SIG-M5 treated with dmso at 0.1 percent for 504 hours (cell line): Measurements from ENCODE around the gene CHRNE.
"Not testable (repeated sequence)": the region's sequence is repeated elsewhere in the genome, so short reads cannot be mapped to it uniquely, and the experiment has no call there.

Source experiments
- DNase-seq: peaks from one replicate; lab custom pipeline; 2025; ENCODE audit not compliant: unreplicated experiment; lab: John Stamatoyannopoulos, UW

CHRNE gene

DNA sequence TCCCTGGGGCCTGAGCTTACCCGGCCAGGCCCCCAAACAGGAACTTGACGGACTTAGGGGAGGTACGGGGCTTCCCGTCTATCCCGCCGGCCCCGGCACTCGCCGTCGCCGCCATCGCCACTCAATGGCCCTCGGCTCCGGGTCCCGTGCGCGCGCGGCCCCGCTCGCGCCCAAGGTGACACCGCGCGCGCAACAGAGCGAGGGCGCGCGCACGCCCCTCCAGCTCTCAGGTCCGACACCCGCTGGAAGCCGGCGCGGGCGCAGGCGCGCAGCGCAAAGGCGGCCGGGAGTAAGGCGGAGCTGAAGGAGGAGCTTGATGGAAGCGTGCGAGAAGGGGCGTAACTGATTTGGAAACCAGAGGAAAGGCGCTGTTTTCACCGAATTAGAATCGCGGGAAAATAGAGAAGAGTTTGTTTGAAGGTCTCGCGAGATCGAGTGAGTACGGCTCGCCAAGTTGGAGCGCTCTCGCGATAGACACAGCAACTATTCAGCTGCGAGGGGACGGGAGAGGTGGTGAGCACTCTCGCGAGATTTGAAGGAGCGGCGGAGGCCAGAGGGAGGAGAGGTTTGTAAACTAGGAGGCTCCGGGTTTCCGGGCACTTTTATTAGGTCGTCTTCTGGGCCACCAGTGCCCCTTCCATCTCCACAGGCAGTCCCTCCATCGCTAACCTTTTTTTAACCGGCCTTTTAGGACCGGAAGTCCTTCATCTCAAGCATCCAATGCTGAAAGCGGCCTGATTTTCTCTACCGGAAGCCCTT is 37.1 kb upstream of the CHRNE start, which contains the start of the genes RNF167 and SLC25A11:
TSS of gene RNF167 (plus strand) at position 473 of the 759 bp plus-strand sequence. CDS start 642 bp downstream, outside the sequence.
TSS of gene SLC25A11 (minus strand) at position 251 of the 759 bp plus-strand sequence. CDS start at position 115, 136 bp downstream.
- DNase-seq = peak; percentile 99

DNA sequence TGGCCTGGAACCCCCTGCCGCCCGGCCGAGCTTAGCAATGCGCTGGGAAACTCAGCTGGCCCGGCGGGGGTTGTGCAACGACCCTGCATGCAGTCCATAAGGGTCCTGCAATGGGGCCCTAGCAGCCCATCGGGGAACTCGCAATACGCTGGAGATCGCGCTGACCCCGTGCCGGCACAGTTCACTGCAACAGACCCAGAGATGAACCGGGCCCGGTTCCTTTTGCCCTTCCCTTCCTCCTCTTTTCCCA is 36.6 kb upstream of the CHRNE start:
- DNase-seq = no peak

DNA sequence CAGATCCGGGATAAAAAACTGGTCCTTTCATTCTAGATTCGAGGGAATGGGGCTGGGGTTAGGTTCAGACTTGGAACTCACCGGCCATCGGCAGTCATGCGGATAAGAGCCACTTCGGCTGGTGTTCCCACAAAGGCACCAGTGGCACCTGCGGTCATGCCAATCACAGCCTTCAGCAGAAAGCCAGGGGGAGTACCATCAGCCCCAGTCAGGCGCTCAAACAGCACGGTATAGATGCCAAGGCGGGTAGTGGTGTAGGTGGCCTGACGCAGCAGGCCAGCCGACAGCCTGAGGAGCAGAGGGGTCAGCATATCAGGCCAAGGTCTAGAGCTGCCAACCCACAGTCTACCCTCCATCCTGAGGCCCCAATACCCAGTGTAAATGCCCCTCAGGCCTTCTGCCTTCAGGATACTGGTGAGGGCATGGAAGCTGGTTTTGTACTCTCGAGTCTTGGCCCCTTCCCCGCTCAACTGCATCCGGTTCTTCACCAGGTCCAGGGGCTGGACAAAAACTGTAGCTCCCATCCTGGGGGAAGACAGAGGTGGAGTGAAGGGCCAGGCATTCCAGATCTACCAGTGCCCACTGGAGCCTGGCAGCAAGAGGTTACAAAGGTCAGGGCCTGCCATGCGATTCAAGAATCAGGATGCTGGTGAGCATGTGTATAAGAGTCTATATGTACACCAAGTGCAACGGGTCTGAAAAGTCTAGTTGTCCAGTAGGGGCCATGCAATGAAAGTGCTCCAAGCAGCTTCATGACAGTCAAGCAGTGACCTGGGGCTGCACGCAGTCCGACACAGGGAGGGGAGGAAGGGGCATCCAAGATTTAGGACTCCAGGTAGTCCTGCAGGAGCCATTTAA is 36.0 kb upstream of the CHRNE start:
- DNase-seq = no peak

DNA sequence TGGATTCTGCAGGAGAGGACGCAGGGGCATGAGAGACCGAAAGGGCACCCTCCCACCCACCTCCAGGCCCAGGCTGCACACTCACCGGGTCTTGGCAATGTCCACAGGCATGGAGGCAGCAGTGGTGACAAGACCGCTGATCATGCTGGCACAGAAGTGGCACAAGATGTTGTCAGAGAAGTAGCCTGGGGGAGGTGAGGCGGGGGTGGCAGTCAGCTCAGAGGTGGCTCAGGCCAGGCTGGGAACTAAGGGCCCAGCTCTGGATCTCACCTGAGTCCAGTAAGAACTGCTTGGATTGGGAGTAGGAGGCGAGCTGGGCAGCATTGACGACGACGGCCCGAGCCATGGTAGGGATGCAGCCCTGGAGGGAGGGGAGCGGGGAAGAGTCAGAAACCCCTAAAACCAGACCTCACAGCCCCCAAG is 35.2 kb upstream of the CHRNE start:
- DNase-seq = no peak

DNA sequence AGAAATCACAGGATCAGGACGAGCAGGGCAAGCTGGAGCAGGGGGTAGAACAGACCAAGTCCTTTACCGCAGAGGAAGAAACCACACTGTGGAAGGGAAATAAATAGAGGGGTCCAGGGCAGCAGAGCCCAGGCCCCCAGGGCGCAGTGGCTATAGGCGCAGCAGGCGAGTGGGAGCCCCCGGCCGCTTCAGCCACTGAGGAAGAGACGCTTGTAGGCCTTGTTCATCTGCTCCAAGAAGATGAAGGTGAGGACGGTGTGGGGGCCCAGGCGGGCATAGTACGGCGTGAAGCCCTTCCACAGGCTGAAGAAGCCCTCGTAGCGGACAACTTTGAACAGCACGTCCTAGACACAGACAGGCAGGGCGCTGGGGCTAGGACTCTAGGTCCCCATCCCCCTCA is 34.7 kb upstream of the CHRNE start:
- no peak for DNase-seq

DNA sequence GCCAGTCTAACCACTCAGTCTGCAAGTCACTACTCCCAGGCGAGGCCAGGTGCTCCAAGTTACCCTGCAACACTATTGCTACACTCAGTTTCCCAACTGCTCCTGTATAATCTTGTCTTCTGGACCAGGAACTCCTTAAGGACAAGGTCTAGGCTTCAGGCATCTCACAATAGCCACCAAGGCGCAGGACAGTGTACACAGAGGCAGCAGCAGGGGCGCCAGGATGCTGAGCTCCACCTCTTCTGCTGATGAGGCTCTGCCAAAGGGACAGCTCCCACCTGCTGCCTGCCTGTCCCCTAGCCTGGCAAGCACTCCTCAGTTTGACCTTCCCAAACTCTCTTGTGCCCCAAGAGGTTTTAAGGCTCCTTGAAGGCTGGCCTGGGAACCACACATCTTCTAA is 33.5 kb upstream of the CHRNE start:
- no peak for DNase-seq

DNA sequence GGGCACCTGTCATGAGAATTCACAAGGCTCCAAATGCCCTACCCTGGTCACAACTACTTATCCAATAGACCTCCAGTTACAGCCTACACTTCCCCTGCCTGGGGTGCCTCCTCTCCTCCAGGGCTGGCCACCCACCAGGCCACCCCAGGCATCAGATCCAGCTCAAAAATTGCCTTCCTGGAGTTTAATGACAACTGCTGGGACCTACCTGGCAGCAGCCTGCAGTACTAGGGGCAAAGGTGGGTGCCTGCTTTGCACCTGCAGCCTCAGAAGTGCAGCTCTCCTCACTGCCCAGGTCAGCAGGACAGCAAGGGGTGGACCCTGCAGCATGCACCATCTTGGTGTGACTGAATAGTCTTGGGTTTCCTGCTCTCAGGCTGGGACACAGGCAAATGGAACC is 32.8 kb upstream of the CHRNE start:
- DNase-seq = no peak

DNA sequence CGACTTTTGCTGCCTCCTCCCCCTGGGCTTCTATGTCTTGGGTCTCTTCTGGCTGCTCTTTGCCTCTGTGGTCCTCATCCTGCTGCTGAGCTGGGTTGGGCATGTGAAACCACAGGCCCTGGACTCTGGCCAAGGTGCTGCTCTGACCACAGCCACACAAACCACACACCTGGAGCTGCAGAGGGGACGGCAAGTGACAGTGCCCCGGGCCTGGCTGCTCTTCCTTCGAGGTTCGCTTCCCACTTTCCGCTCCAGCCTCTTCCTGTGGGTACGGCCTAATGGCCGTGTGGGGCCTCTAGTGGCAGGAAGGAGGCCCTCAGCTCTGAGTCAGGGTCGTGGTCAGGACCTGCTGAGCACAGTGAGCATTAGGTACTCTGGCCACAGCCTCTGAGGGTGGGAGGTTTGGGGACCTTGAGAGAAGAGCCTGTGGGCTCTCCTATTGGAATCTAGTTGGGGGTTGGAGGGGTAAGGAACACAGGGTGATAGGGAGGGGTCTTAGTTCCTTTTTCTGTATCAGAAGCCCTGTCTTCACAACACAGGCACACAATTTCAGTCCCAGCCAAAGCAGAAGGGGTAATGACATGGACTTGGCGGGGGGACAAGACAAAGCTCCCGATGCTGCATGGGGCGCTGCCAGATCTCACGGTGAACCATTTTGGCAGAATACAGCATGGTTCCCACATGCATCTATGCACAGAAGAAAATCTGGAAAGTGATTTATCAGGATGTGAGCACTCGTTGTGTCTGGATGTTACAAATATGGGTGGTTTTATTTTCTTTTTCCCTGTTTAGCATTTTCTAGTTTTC is 31.5 kb upstream of the CHRNE start:
- no peak for DNase-seq

DNA sequence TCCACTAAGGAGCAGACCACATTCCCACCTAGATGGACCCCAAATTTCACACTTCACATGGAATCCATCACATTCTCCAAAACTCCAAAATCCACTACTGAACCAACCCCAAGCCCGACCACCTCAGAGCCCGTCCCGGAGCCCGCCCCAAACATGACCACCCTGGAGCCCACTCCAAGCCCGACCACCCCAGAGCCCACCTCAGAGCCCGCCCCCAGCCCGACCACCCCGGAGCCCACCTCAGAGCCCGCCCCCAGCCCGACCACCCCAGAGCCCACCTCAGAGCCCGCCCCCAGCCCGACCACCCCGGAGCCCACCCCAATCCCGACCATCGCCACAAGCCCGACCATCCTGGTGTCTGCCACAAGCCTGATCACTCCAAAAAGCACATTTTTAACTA is 30.7 kb upstream of the CHRNE start:
- DNase-seq = no peak

DNA sequence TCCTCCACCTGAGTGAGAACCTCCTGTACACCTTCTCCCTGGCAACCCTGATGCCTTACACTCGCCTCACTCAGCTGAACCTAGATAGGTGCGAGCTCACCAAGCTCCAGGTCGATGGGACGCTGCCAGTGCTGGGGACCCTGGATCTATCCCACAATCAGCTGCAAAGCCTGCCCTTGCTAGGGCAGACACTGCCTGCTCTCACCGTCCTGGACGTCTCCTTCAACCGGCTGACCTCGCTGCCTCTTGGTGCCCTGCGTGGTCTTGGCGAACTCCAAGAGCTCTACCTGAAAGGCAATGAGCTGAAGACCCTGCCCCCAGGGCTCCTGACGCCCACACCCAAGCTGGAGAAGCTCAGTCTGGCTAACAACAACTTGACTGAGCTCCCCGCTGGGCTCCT is 29.9 kb upstream of the CHRNE start:
- DNase-seq = no peak

DNA sequence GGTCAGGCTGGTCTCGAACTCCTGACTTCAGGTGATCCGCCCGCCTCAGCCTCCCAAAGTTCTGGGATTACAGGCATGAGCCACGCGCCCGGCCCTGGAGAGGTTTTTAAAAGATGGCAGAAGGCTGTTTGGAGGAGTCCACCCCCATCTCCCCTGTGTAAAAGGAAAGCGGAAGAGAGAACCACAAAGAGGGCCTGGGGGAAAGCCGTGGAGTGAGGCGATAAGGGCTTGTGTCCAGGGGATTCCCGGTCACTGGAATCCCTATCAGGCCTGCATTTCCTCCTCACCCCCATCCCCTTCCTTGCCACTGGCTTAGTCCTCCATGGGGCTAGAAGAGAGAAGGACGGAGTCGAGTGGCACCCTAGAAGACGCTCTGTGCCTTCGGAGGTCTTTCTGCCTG is 29.1 kb upstream of the CHRNE start, which contains the start of gene GP1BA:
TSS of gene GP1BA (plus strand) at position 315 of the 400 bp plus-strand sequence. CDS start 328 bp downstream, outside the sequence.
- DNase-seq = no peak

DNA sequence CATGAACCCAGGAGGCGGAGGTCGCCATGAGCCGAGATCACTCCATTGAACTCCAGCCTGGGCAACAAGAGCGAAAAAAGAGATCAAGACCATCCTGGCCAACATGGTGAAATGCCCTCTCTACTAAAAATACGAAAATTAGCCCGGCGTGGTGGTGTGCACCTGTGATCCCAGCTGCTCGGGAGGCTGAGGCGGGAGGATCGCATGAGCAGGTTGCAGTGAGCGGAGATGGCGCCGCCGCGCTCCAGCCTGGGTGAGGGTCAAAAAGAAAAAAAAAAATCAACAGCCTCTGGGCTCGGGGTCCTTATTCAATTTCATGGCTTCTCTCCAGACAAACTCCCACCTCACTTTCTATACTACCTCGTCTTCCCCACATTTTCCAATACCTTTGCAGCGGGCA is 26.0 kb upstream of the CHRNE start:
- no peak for DNase-seq

DNA sequence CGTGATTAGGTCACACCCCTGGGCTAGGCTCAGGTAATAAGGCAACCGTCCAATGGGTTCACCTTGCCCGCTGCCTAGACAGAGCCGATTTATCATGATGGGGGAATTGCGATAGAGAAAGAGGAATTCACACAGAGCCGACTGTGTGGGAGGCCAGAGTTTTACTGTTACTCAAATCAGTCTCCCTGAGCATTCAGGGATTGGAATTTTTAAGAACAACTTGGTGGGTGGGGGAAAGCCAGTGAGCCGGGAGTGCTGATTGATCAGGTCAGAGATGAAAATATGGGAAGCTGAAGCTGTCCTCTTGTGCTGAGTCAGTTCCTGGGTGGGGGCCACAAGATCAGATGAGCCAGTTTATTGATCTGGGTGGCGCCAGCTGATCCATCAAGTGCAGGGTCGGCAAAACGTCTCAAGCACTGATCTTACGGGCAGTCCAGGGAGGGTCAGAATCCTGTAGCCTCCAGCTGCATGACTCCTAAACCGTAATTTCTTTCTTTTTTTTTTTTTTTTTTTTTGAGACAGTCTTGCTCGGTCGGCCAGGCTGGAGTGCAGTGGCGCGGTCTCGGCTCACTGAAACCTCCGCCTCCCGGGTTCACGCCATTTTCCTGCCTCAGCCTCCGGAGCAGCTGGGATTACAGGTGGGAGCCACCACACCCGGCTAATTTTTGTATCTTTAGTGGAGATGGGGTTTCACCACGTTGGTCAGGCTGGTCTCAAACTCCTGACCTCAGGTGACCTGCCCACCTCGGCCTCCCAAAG is 23.9 kb upstream of the CHRNE start:
- DNase-seq = not testable (repeated sequence)

DNA sequence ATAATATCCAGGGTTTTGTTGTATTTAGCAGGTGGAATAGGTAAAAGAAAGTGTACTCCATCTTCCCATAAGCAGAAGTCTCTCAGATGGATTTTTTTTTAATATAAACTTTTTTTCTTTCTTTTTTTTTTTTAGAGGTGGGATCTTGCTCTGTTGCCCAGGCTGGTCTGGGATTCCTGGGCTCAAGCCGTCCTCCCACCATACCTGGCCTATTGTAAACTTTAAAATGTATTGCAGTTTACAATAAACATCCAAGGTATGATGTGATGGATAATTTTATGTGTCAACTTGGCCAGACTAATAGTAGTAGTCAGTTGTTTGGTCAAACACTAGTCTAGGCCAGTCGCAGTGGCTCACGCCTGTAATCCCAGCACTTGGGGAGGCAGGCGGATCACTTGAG is 18.4 kb upstream of the CHRNE start:
- no peak for DNase-seq

DNA sequence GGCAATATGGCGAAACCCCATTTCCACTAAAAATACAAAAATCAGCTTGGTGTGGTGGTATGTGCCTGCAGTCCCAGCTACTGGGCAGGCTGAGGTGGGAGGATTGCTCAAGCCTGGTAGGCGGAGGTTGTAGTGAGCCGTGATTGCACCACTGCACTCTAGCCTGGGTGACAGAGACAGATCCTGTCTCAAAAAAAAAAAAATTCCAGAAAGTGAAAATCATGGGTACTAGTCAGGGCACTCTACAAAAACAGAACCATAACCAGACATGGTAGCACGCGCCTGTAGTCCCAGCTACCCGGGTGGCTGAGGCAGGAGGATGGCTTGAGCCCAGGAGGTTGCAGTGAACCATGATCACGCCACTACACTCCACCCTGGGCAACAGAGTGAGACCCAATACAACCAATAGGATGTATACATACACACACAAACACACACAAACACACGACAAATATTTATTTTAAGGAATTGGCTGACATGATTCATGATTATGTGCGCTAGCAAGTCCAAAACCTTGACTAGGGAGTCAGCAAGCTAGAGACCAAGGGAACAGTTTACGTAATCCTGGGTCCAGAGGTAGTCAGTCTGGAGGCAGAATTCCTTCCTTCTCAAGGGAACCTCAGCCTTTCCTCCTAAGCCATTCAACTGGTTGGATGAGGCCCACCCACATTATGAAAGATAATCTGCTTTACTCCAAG is 17.6 kb upstream of the CHRNE start:
- DNase-seq = peak; percentile 66

DNA sequence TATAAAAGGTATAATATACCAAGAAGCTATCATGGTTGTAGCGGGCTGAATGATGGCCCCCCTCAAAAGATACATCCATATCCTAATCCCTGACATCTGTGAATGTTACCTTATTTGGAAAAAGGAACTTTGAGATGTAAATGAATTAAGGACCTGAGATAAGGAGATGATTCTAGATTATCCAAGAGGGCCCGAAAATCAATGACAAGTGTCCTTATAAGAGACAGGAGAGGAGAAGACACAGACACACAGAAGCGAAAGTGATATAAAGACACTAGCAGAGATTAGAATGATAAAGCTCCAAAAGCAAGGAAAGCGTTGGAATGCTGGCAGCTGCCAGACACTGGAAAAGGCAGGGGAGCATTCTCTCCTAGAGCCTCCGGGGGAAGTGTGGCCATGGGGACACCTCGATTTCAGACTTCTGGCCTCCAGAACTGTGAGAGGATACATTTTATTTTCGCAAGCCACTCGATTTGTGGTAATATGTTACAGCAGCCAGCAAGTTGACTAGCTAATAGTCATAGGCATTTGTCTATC is 16.7 kb upstream of the CHRNE start:
- DNase-seq = no peak

DNA sequence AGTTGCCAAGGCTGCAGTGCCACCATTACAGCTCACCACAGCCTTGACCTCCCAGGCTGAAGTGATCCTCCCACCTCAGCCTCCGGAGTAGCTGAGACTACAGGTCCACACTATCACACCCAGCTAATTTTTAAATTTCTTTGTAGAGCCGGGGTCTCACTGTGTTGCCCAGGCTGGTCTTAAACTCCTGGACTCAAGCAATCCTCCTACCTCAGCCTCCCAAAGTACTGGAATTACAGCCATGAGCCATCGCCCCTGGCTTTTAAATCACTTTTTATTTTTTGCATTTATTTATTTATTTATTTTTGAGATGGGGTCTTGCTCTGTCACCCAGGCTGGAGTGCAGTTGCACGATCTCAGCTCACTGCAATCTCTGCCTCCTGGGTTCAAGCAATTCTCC is 11.7 kb upstream of the CHRNE start:
- DNase-seq = not testable (repeated sequence)

DNA sequence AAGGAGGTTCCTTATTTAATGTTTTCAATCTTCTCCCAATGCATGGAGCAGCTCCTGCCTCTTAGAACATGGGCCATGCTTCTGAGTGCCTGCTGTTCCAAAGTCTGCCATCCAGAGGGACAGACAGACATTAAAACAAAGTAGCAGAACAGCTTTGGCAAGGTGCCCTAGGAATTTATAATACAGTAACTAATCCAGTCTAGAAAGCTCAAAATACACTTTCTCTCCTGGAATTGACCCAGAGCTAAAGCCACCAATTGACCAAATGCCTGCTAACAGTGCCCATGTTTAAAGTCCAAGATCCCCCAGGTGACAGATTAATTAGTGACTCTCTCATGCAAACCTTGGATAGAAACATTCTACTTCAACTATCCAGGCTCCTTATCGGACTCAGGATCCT is 11.1 kb upstream of the CHRNE start:
- DNase-seq = no peak

DNA sequence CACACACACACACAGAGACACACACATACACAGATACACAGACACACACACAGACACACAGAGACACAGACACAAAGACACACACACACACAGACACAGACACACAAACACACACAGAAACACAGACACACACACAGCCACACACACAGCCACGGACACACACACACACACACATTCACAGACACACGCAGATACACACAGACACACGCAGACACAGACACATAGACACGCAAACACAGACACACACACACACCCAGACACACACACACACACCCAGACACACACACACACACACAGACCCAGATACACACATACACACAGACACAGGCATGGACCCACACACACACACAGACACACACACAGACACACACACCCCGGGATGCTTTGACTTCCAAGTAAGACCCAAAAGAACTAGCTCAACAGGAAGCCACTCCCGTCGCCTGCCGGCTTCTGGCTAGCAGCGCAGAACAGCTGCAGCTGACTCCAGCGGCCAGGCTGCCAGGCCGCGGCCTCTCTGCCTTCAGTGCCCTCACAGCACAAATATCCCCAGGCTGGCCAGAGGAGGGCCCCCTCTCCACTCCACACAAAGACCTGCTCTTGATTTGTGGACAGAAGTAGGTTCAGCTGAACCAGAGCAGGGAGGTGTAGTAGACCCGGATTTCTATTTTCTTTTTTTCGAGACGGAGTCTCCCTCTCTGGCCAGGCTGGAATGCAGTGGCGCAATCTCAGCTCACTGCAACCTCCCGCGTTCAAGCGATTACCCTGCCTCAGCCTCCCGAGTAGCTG is 6.0 kb upstream of the CHRNE start:
- peak; percentile 69 for DNase-seq
